GM12801 (cell line): ENCODE results near the gene ARL2BP.

Experiments
- CTCF ChIP-seq: IDR thresholded peaks from one replicate; pipeline ENCODE4 v1.5.1; 2011; ENCODE audit warnings: control low read depth; ENCODE audit not compliant: insufficient read length; ENCODE audit errors: extremely low read depth

Gene ARL2BP

GRCh38 chr16:57209780-57210179 is 35.3 kb upstream of the ARL2BP start:
- TF ChIP-seq CTCF: no peak

- no peak for TF ChIP-seq CTCF
Measured at GRCh38 chr16:57213462-57213861, 31.6 kb upstream of the ARL2BP start.

- TF ChIP-seq CTCF: no peak
Measured at GRCh38 chr16:57216968-57217367, 28.1 kb upstream of the ARL2BP start.

- TF ChIP-seq CTCF: no peak
Measured at GRCh38 chr16:57223057-57223456, 22.0 kb upstream of the ARL2BP start.

GRCh38 chr16:57224651-57225335 is 20.3 kb upstream of the ARL2BP start:
- TF ChIP-seq CTCF: no peak

- no peak for TF ChIP-seq CTCF
Measured at GRCh38 chr16:57225978-57226377, 19.1 kb upstream of the ARL2BP start.

- TF ChIP-seq CTCF: no peak
Measured at GRCh38 chr16:57226701-57227621, 18.1 kb upstream of the ARL2BP start.
